GM19397 (cell line): Measurements from ENCODE around the gene LEMD3.

Experiments used
- ATAC-seq: cut with Tn5 transposase; IDR thresholded peaks from one replicate; pipeline ENCODE4 v1.9.1; 2021; ENCODE audit warnings: mild to moderate bottlenecking, moderate library complexity; ENCODE audit not compliant: unreplicated experiment

LEMD3 gene

GRCh38 chr12:65168681-65169319 lies 583 bp upstream of the LEMD3 start:
- ATAC-seq: no peak

- peak; percentile 46 for ATAC-seq
These were observed 962 bp downstream of the LEMD3 start for GRCh38 chr12:65170209-65170881.

- ATAC-seq: no peak
These were observed 1.7 kb downstream of the LEMD3 start for GRCh38 chr12:65171073-65171472.

DNA sequence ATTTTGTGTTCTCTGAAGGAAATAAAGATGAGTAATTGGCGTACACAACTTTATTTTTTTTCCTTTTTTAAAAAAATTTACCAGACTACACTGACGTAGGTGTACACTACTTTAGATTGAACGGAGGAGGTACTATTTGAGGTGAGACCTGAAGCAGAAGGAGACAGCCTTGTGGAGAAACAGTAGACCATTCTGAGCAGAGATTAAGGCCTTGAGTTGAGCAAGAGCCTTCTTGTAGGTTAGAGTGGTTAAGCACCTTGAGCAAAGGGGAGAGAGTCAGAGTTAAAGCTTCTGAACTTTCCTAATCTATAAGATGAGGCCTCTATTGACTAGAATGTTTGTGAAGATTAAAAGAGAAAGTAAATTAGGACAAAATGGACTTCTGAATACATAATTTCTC lies 2.5 kb downstream of the LEMD3 start:
- ATAC-seq: no peak

GRCh38 chr12:65175385-65175784 lies 6.0 kb downstream of the LEMD3 start:
- no peak for ATAC-seq

- no peak for ATAC-seq
These were observed 12.8 kb downstream of the LEMD3 start for GRCh38 chr12:65182012-65182739.

GRCh38 chr12:65184176-65184857 lies 14.9 kb downstream of the LEMD3 start:
- ATAC-seq: no peak

DNA sequence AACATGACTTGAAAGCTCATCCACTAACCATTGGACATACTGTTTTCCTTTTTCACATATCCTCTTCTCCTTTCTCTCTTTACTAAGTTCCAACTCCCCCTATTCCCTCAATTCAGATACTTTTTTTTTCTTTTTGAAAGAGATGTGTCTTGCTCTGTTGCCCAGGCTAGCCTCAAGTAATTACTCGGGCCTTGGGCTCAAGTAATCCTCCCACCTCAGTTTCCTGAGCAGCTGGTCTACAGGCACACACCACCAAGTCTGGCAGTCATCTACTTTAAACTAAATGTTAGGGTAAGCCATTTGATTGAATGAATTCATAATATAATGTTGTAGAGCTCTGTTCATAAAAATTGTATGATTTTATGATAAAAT lies 15.5 kb downstream of the LEMD3 start:
- no peak for ATAC-seq

DNA sequence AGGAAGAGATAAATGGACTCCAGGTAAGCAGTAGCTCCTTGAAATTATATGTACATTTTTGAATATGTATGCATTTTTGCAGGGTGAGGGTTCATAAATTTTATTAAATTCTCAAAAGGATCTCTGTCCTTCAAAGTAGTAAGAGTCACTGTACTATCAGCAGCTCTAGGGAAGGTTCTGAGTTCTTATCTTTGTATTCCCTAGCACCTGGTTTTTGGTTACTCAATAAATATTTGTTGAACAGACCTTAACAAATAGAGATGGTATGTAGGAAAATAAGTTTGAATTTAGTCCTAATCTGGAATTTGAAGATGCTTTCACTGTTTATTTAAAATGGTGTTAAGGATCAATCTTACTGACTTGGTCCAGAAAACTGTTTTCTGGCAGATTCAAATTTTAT lies 18.3 kb downstream of the LEMD3 start:
- ATAC-seq: no peak

DNA sequence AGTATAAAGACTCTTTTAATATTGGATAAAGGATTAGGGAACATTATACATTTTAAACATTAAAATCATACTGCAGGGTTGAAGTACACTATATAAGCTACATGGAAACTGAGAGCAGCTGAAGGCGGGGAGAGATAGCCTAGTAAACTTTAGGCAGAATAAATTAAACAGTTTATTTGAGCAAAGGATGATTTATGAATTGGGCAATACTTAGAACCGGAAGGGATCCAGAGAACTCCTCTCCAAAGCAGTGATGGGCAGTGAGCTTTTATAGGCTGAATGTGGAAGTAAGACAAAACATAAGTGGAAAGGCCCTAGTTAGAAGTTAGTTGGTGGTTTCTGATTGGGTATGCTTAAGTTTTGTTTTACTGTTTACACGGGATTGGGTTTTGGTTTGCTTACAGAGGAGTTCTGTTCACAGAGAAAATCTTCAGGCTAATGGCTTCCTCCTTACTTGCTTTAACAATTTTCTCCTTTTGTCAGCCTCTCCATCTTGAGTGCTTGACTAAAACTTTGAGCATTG lies 18.9 kb downstream of the LEMD3 start:
- ATAC-seq: peak; percentile 36

DNA sequence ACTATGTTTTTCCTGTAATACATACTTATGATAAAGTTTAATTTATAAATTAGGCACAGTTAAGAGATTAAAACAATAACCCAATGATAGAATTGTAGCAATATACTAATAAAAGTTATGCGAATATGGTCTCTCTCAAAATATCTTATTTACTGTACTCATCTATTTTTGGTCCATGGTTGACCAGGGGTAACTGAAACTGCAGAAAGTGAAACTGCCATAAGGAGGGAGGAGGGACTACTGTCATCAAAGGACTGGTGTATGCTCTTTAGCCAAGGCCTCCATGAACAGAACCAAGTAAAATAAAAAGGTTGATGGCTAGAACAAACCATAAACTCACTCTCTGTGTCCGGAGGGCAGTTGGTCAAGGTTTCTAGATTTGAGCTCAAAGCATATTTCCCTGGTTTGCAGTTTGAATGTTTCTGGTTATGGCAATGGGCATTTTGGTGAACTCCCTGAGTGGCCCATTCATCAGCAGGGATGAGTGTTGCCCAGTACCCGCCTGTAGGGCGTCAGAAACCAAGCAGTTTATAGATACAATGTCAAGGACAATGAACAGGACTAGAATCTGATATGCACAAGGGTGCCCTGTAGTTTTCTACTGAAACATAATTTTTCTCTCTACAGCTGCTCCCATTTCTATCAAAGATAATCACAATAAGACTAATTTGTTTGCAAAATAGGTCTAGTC lies 19.8 kb downstream of the LEMD3 start:
- ATAC-seq: peak; percentile 96

- ATAC-seq: no peak
These were observed 23.7 kb downstream of the LEMD3 start for GRCh38 chr12:65192963-65193516.

DNA sequence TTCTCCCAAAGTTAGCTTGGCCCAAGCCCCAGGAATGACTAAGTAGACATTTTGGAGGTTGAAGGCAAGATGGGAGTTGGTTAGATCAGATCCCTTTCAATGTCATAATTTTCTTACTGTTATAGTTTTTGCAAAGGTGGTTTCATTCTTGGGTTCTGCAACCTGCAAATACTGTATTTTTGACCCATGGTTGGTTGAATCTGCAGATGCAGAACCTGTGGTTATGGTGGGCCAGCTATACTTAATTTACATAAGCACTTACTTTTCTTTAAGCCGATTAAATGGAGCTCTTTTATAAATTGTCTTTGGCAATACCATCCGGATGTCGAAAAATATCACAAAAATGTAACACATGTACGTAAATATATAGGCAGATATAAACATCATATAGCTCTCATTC lies 25.6 kb downstream of the LEMD3 start:
- ATAC-seq: no peak

DNA sequence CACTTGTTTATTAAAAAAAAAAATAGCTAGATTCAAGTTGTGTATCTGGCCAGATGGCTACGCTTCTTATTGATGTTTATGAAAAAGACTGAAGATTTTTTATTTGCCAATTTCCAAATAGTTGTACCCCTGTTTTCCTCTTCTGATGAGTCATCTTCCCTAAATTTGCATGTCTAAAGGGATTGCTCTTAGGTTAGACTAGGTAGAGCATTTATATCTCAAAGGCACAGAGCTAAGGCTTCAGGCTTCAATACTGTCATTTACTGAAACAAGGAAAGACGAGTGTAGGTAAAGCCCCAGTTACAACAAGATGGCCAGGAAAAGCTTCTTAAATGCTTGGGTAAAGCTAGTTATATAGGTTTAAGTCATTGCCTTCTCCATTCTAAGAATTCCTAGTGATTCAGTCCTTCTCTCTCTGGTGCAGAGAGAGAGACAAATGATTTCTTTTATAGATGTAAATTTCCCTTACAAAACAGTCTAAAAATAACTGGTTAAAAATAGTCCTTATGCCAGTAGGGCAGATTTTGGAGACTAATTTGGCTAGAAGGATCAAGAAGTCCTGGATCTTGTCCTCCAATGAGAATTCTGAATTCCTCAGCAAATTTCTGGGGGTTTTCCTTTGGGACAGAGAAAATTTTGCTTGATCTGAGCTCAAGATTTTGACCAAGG lies 26.1 kb downstream of the LEMD3 start:
- no peak for ATAC-seq

DNA sequence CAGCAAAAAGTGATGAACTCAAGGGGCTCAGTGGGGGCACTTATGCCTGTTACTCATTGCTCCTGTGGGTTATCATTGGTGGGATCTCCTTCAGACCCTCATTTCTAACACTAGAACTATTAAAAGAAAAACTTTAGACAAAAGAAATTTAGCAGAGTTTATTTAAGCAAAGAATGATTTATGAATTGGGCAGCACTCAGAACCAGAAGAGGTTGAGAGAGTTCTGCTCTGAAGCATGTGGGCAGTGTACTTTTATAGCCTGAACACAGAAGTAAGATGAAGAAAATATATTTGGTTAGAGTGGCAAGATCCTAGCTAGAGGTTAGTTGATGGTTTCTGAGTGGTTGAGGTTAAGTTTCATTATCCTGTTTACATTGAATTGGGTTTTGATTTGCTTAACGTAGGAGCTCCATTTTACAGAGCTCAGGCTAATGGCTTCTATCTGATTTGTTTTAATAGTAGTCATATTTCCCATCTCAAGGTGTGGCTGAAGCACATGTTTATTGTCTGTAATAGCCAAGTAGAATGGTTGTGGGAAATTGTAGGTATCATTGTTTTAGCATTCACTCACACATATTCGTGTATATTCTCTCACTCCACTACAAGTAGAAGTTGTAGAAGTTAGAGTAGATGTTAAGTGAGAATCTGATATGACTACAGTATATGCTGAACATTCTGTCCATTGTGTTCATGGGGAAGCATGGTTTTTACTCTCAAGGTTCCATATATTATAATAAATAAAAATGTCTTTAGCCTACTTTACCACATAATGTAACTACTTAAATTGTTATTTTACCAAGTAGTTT lies 27.6 kb downstream of the LEMD3 start:
- ATAC-seq: no peak

DNA sequence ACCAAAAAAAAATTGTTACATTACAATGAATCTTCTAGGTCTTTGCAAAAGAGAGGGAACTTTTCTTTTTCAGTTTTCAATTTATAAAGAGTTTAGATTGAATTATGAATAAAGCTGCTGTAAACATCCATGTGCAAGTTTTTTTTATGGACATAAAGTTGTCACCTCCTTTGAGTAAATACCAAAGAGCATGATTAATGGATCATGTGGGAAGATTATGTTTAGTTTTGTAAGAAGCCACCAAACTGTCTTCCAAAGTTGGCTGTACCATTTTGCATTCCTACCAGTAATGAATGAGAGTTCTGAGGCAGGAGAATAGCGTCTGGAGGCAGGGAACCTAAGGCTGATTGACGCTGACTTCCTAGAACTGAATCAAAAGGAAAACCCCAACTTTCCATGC lies 30.2 kb downstream of the LEMD3 start:
- no peak for ATAC-seq

- ATAC-seq: no peak
These were observed 30.8 kb downstream of the LEMD3 start for GRCh38 chr12:65200007-65200665.

GRCh38 chr12:65203376-65203775 lies 34.0 kb downstream of the LEMD3 start:
- no peak for ATAC-seq
